Caco-2 (cell line): ENCODE data around the gene POU2AF1. TPM values are rescaled to one million over a fixed set of nuclear protein-coding genes. Genes with fewer than 3 reads are reported as not detected.

Experiments
- BruUV-seq: library from RNA; stranded (reverse); fragments of 400-500 nt; replicated peaks from 2 replicates; lab custom pipeline; 2021; lab: Mats Ljungman, UMichigan
- CTCF ChIA-PET: fragments of 300-600 bp; sonication (Branson Sonifier 250); formaldehyde crosslinking; loops from one replicate; lab custom pipeline; 2022; ENCODE audit warnings: antibody characterized with exemption; lab: Charles Lee
- POLR2A ChIA-PET: fragments of 300-600 bp; sonication (Branson Sonifier 250); formaldehyde crosslinking; loops from one replicate; lab custom pipeline; 2022; ENCODE audit warnings: antibody characterized with exemption; lab: Charles Lee
- DNase-seq, 2 experiments: peaks; one replicate each; pipeline versions ENCODE4 v3.0.0 to v3.0.0-alpha.2; 2020 to 2022
- H3K27me3 ChIP-seq: replicated peaks from 2 replicates; pipeline ENCODE4 v1.6.0; 2011; ENCODE audit warnings: low read length; ENCODE audit not compliant: control insufficient read depth, insufficient read depth
- H3K36me3 ChIP-seq: 2 replicates; pipeline ENCODE4 v1.5.1; 2011; ENCODE audit warnings: low read length; ENCODE audit not compliant: control insufficient read depth, insufficient read depth
- H3K4me1 ChIP-seq: fragments of 250-450 bp; sonication (Bioruptor Pico); 2 replicates; pipeline ENCODE4 v1.5.1; 2020; ENCODE audit warnings: mild to moderate bottlenecking
- H3K4me3 ChIP-seq: 2 replicates; pipeline ENCODE4 v1.5.1; 2011; ENCODE audit warnings: low read depth, mild to moderate bottlenecking, control low read depth, low read length
- H3K9me3 ChIP-seq: fragments of 250-450 bp; sonication (Bioruptor Pico); 2 replicates; pipeline ENCODE4 v1.5.1; 2020; ENCODE audit warnings: mild to moderate bottlenecking, moderate library complexity
- H3K27ac Mint-ChIP-seq: one replicate; pipeline ENCODE4 v1.8.0; 2022; ENCODE audit warnings: mixed read lengths; ENCODE audit not compliant: unreplicated experiment
- H3K27me3 Mint-ChIP-seq: one replicate; pipeline ENCODE4 v1.8.0; 2022; ENCODE audit warnings: mixed read lengths; ENCODE audit not compliant: insufficient read depth, unreplicated experiment
- H3K36me3 Mint-ChIP-seq: one replicate; pipeline ENCODE4 v1.8.0; 2022; ENCODE audit warnings: mild to moderate bottlenecking, mixed read lengths; ENCODE audit not compliant: insufficient read depth, unreplicated experiment
- H3K4me1 Mint-ChIP-seq: one replicate; pipeline ENCODE4 v1.8.0; 2022; ENCODE audit warnings: low read depth, mixed read lengths; ENCODE audit not compliant: unreplicated experiment
- H3K4me3 Mint-ChIP-seq: one replicate; pipeline ENCODE4 v1.8.0; 2022; ENCODE audit warnings: mild to moderate bottlenecking, moderate library complexity, mixed read lengths; ENCODE audit not compliant: unreplicated experiment
- H3K9me3 Mint-ChIP-seq: one replicate; pipeline ENCODE4 v1.8.0; 2022; ENCODE audit warnings: mixed read lengths; ENCODE audit not compliant: unreplicated experiment
- CTCF ChIP-seq, 2 experiments: fragments of 200-600 bp in 1 of 2; IDR thresholded peaks; 1 replicate in 1 of 2; 2 replicates in 1 of 2; pipeline versions ENCODE4 v1.5.1 to v1.8.0; 2011 to 2022; ENCODE audit warnings: antibody characterized with exemption in 1 of 2, control low read depth in 1 of 2, inconsistent platforms in 1 of 2, low read depth in 1 of 2, low read length in 1 of 2, mild to moderate bottlenecking in 1 of 2, moderate library complexity in 1 of 2; ENCODE audit not compliant: insufficient read depth in 1 of 2, severe bottlenecking in 1 of 2, unreplicated experiment in 1 of 2
- intact Hi-C: fragments of 100-400 bp; cut with micrococcal nuclease; formaldehyde crosslinking; loops from one replicate; pipeline ENCODE4 v1.10.0; 2022; ENCODE audit not compliant: unreplicated experiment
- total RNA-seq: library from RNA; stranded (reverse); gene quantifications from 2 replicates; pipeline ENCODE4 v1.2.3, GENCODE V29; 2022

Gene POU2AF1
- total RNA-seq, 1 experiment from 2014 or later, result 2.7 TPM

GRCh38 chr11:111319296-111319695, 59.8 kb downstream of the POU2AF1 start:
- no peak for TF ChIP-seq CTCF (IDR thresholded peaks at IDR 0.05; ENCODE audit: insufficient read depth in 1 of 2, low read depth in 1 of 2, low read length in 1 of 2, severe bottlenecking in 1 of 2, unreplicated experiment in 1 of 2)
- Histone ChIP-seq H3K36me3 (no peaks in the 10 kb centered on the region), H3K4me3 (no peak overlapping the region), H3K4me1 (peaks cover 29% of the 10 kb centered on the region), H3K27me3 (no peaks in the 10 kb centered on the region), H3K9me3 (no peaks in the 10 kb centered on the region)
- no TSS peak for BruUV-seq
- Mint-ChIP-seq H3K27ac (no peak overlapping the region), H3K27me3 (no peaks in the 10 kb centered on the region), H3K4me1 (peaks cover 28% of the 10 kb centered on the region), H3K36me3 (no peaks in the 10 kb centered on the region), H3K4me3 (no peak overlapping the region), H3K9me3 (peaks cover 19% of the 10 kb centered on the region)
- CTCF ChIA-PET, result no interaction called here
- POLR2A ChIA-PET, result no interaction called here
- DNase-seq, result no peak
- intact Hi-C loops, result no loop called here

- ChIA-PET POLR2A (no interaction called here), CTCF (interaction anchor here (1.4 kb wide), 1 partner anchor 111 kb away, joined by 8 read pairs; no protein-coding TSS in a partner anchor)
- DNase-seq, result no peak
- 0 out of 2 replicates have a peak, but pooled peaks cover 3% of the 10 kb centered on the region for H3K9me3 ChIP-seq
- peaks cover 22% of the 10 kb centered on the region for H3K4me1 Mint-ChIP-seq
- H3K27me3 ChIP-seq, result no peaks in the 10 kb centered on the region
- no peak overlapping the region for H3K4me3 Mint-ChIP-seq
- no peak for TF ChIP-seq CTCF (IDR thresholded peaks at IDR 0.05; ENCODE audit: insufficient read depth in 1 of 2, low read depth in 1 of 2, low read length in 1 of 2, severe bottlenecking in 1 of 2, unreplicated experiment in 1 of 2)
- no peaks in the 10 kb centered on the region for H3K36me3 ChIP-seq
- H3K4me3 ChIP-seq, result no peak overlapping the region
- intact Hi-C loops, result no loop called here
- peaks cover 22% of the 10 kb centered on the region for H3K9me3 Mint-ChIP-seq
- no peaks in the 10 kb centered on the region for H3K27me3 Mint-ChIP-seq
- H3K4me1 ChIP-seq, result peaks cover 27% of the 10 kb centered on the region
- H3K36me3 Mint-ChIP-seq, result no peaks in the 10 kb centered on the region
- no peak overlapping the region for H3K27ac Mint-ChIP-seq
- BruUV-seq, result no TSS peak
These were observed 67.0 kb downstream of the POU2AF1 start for GRCh38 chr11:111312076-111312475.

- Mint-ChIP-seq H3K36me3 (no peaks in the 10 kb centered on the region), H3K27ac (peak overlapping the region; percentile 24), H3K27me3 (no peaks in the 10 kb centered on the region), H3K4me1 (peaks cover 23% of the 10 kb centered on the region), H3K9me3 (peaks cover 17% of the 10 kb centered on the region), H3K4me3 (no peak overlapping the region)
- Histone ChIP-seq H3K4me3 (no peak overlapping the region), H3K27me3 (no peaks in the 10 kb centered on the region), H3K36me3 (no peaks in the 10 kb centered on the region), H3K9me3 (0 out of 2 replicates have a peak, but pooled peaks cover 3% of the 10 kb centered on the region), H3K4me1 (peaks cover 28% of the 10 kb centered on the region)
- CTCF ChIA-PET, result interaction anchor here (1.4 to 2.2 kb wide), 2 partner anchors 24 to 112 kb away, joined by 8 to 9 read pairs; no protein-coding TSS in a partner anchor
- no peak for TF ChIP-seq CTCF (IDR thresholded peaks at IDR 0.05; ENCODE audit: insufficient read depth in 1 of 2, low read depth in 1 of 2, low read length in 1 of 2, severe bottlenecking in 1 of 2, unreplicated experiment in 1 of 2)
- POLR2A ChIA-PET, result no interaction called here
- no peak for DNase-seq
- no TSS peak for BruUV-seq
- intact Hi-C loops, result no loop called here
These were observed 68.4 kb downstream of the POU2AF1 start for GRCh38 chr11:111310723-111311122.
